Motor neuron (in vitro differentiated cells): ENCODE measurements around the gene LPXN. TPM values are rescaled to one million over a fixed set of nuclear protein-coding genes. Genes with fewer than 3 reads are reported as not detected.

Experiments
- ATAC-seq, 8 experiments: fragments of 200-7000 bp; cut with Tn5 transposase; replicated peaks in 6 of 8; 2 replicates each; pipeline ENCODE4 v1.8.0; 2021; ENCODE audit warnings: mild to moderate bottlenecking in 8 of 8, moderate library complexity in 8 of 8
- H3K27ac ChIP-seq, 2 donors: fragments of 250-450 bp; sonication (Bioruptor Pico); 2 replicates each; pipeline ENCODE4 v1.9.0; 2021; ENCODE audit warnings: antibody characterized with exemption in 2 of 2, mild to moderate bottlenecking in 2 of 2, moderate library complexity in 1 of 2
- H3K4me1 ChIP-seq, 2 donors: fragments of 250-450 bp; sonication (Bioruptor Pico); replicated peaks in 1 of 2; 2 replicates each; pipeline ENCODE4 v1.6.1; 2021; ENCODE audit warnings: antibody characterized with exemption in 2 of 2, mild to moderate bottlenecking in 2 of 2, moderate library complexity in 1 of 2
- H3K4me3 ChIP-seq, 5 donors: fragments of 250-450 bp; sonication (Bioruptor Pico); 2 replicates each; pipeline ENCODE4 v1.9.0; 2021; ENCODE audit warnings: antibody characterized with exemption in 5 of 5, mild to moderate bottlenecking in 5 of 5, moderate library complexity in 4 of 5
- WGBS, 10 experiments: fragments of 450-650 bp; shearing (Covaris generic); methylation state at CpG; one replicate each; pipeline ENCODE4 v1.0.0; 2022; 5-methylcytosine and 5-hydroxymethylcytosine counted together
- in situ Hi-C, 9 experiments: fragments of 400-800 bp; cut with MboI; loops; one replicate each; pipeline ENCODE4 v1.15.0; 2021; ENCODE audit warnings: low sequenced_read_pairs in 9 of 9, low pct_unique_long_range_greater_than_20kb in 2 of 9; ENCODE audit not compliant: unreplicated experiment in 9 of 9
- total RNA-seq, 8 experiments: library from RNA; unstranded; fragments of 300-600 nt; gene quantifications; 2 replicates each; pipeline versions ENCODE4 v1.2.3 to v1.2.4, GENCODE V29; 2022

LPXN gene
- total RNA-seq, 8 experiments from 2014 or later = 2.4 to 10.0 (median 5.9) TPM

- WGBS, 10 experiments = 40 to 100% (median 83%) methylated on average over 1 of the region's 3 CpGs; no CpG with 5 or more reads in 7 of the 10 experiments
- no peak overlapping the region for H3K27ac ChIP-seq
- no peak for ATAC-seq
- no peak overlapping the region for H3K4me3 ChIP-seq
- no peaks in the 10 kb centered on the region for H3K4me1 ChIP-seq
- in situ Hi-C loops = no loop called here
Measured at GRCh38 chr11:58530236-58530635, 45.4 kb downstream of the LPXN start.

GRCh38 chr11:58527429-58527828, 48.2 kb downstream of the LPXN start:
- in situ Hi-C loops = no loop called here
- no peak overlapping the region for H3K4me3 ChIP-seq
- no peak overlapping the region for H3K27ac ChIP-seq
- ATAC-seq = no peak
- WGBS, 10 experiments = 89 to 100% (median 92%) methylated on average over 1 to 6 of the region's 6 CpGs
- H3K4me1 ChIP-seq = no peaks in the 10 kb centered on the region

- Histone ChIP-seq H3K27ac (no peak overlapping the region), H3K4me1 (no peaks in the 10 kb centered on the region), H3K4me3 (no peak overlapping the region)
- in situ Hi-C loops = no loop called here
- WGBS, 10 experiments = 25 to 91% (median 77%) methylated on average over 2 to 3 of the region's 3 CpGs
- no peak for ATAC-seq
Measured at GRCh38 chr11:58526721-58527120, 48.9 kb downstream of the LPXN start.

- WGBS, 10 experiments = 36 to 100% (median 60%) methylated on average over 2 to 6 of the region's 6 CpGs
- no peak for ATAC-seq
- Histone ChIP-seq H3K27ac (no peak overlapping the region), H3K4me1 (no peaks in the 10 kb centered on the region), H3K4me3 (no peak overlapping the region)
- in situ Hi-C loops = no loop called here
Measured at GRCh38 chr11:58525037-58525614, 50.5 kb downstream of the LPXN start.

GRCh38 chr11:58524232-58525036, 51.2 kb downstream of the LPXN start:
- in situ Hi-C loops = loop anchor here in 2 of 9 experiments (25.0 kb wide), 2 partner anchors 237 to 712 kb away; no protein-coding TSS in a partner anchor
- peak; percentile 61 to 97 (median 86) for ATAC-seq
- Histone ChIP-seq H3K4me1 (no peaks in the 10 kb centered on the region), H3K4me3 (no peak overlapping the region), H3K27ac (no peak overlapping the region)
- WGBS, 10 experiments = 0 to 59% (median 23%) methylated on average over 1 to 6 of the region's 7 CpGs

GRCh38 chr11:58513747-58514367, 61.8 kb downstream of the LPXN start:
- H3K4me1 ChIP-seq = no peaks in the 10 kb centered on the region
- no peak overlapping the region for H3K27ac ChIP-seq
- ATAC-seq = peak; percentile 59 to 96 (median 73)
- no peak overlapping the region for H3K4me3 ChIP-seq
- in situ Hi-C loops = loop anchor here in 3 of 9 experiments (10.0 to 25.0 kb wide), 3 partner anchors 227 to 709 kb away; no protein-coding TSS in a partner anchor
- 0 to 60% (median 17%) methylated on average over 2 to 5 of the region's 5 CpGs; no CpG with 5 or more reads in 2 of the 10 experiments for WGBS, 10 experiments

GRCh38 chr11:58511636-58512035, 64.0 kb downstream of the LPXN start:
- H3K4me1 ChIP-seq = no peaks in the 10 kb centered on the region
- no peak for ATAC-seq
- in situ Hi-C loops = loop anchor here in 3 of 9 experiments (10.0 to 25.0 kb wide), 3 partner anchors 224 to 707 kb away; no protein-coding TSS in a partner anchor
- H3K4me3 ChIP-seq = no peak overlapping the region
- H3K27ac ChIP-seq = no peak overlapping the region
- WGBS, 10 experiments = 88 to 95% (median 92%) methylated on average over 1 to 3 of the region's 3 CpGs; no CpG with 5 or more reads in 3 of the 10 experiments

GRCh38 chr11:58509748-58510147, 65.9 kb downstream of the LPXN start:
- Histone ChIP-seq H3K4me3 (no peak overlapping the region), H3K4me1 (no peaks in the 10 kb centered on the region), H3K27ac (no peak overlapping the region)
- ATAC-seq = peak in 2 of 8 experiments; percentile 84 to 86
- WGBS, 10 experiments = 14 to 29% methylated on average over 1 of the region's 1 CpG; no CpG with 5 or more reads in 8 of the 10 experiments
- in situ Hi-C loops = loop anchor here in 3 of 9 experiments (10.0 to 25.0 kb wide), 3 partner anchors 222 to 705 kb away; no protein-coding TSS in a partner anchor

- in situ Hi-C loops = loop anchor here in 2 of 9 experiments (25.0 kb wide), 2 partner anchors 222 to 697 kb away; no protein-coding TSS in a partner anchor
Measured at GRCh38 chr11:58508814-58509213, 66.8 kb downstream of the LPXN start.

GRCh38 chr11:58508005-58508404, 67.7 kb downstream of the LPXN start, which contains the start of gene OR5B21:
Gene OR5B21 (minus strand): TSS chr11:58508105. CDS start chr11:58508105, 0 bp downstream.
- WGBS, 10 experiments = 86 to 100% (median 94%) methylated on average over 1 of the region's 1 CpG; no CpG with 5 or more reads in 4 of the 10 experiments
- in situ Hi-C loops = loop anchor here in 2 of 9 experiments (25.0 kb wide), 2 partner anchors 221 to 696 kb away; no protein-coding TSS in a partner anchor

More at GRCh38 chr11:58508814-58509213, 66.8 kb downstream of the LPXN start:
- H3K27ac ChIP-seq = no peak overlapping the region
- no peak overlapping the region for H3K4me3 ChIP-seq
- ATAC-seq = no peak
- no peaks in the 10 kb centered on the region for H3K4me1 ChIP-seq

GRCh38 chr11:58507355-58507754, 68.3 kb downstream of the LPXN start:
- in situ Hi-C loops = loop anchor here in 2 of 9 experiments (25.0 kb wide), 2 partner anchors 220 to 695 kb away; no protein-coding TSS in a partner anchor

More at GRCh38 chr11:58508005-58508404, 67.7 kb downstream of the LPXN start, which contains the start of gene OR5B21:
- Histone ChIP-seq H3K4me3 (no peak within 1 kb of the TSS), H3K4me1 (no peaks in the 10 kb centered on the region), H3K27ac (no peak within 1 kb of the TSS)
- ATAC-seq = no peak

GRCh38 chr11:58506935-58507334, 68.7 kb downstream of the LPXN start:
- Histone ChIP-seq H3K27ac (no peak overlapping the region), H3K4me3 (no peak overlapping the region), H3K4me1 (no peaks in the 10 kb centered on the region)
- ATAC-seq = no peak
- in situ Hi-C loops = loop anchor here in 2 of 9 experiments (25.0 kb wide), 2 partner anchors 220 to 695 kb away; no protein-coding TSS in a partner anchor
- WGBS, 10 experiments = 41 to 100% (median 79%) methylated on average over 2 to 5 of the region's 5 CpGs

More at GRCh38 chr11:58507355-58507754, 68.3 kb downstream of the LPXN start:
- Histone ChIP-seq H3K4me3 (no peak overlapping the region), H3K27ac (no peak overlapping the region), H3K4me1 (no peaks in the 10 kb centered on the region)
- no peak for ATAC-seq
- WGBS, 10 experiments = 48 to 90% (median 80%) methylated on average over 1 to 4 of the region's 4 CpGs; no CpG with 5 or more reads in 2 of the 10 experiments
